Activated CD8-positive, alpha-beta memory T cell treated with anti-CD3 and anti-CD28 coated beads for 48 hours (primary cell): ENCODE measurements around the gene NAT10.

Experiments
- DNase-seq, 3 experiments: peaks; one replicate each; pipeline ENCODE4 v3.0.0-alpha.2; 2020; ENCODE audit warnings: low read depth in 2 of 3, low spot score in 2 of 3

The NAT10 gene

GRCh38 chr11:34105957-34106504 is 602 bp downstream of the NAT10 start:
- DNase-seq = no peak

GRCh38 chr11:34111722-34112270 is 6.4 kb downstream of the NAT10 start:
- no peak for DNase-seq

- DNase-seq = no peak
These were observed 8.6 kb downstream of the NAT10 start for GRCh38 chr11:34114014-34114413.

- DNase-seq = no peak
These were observed 9.0 kb downstream of the NAT10 start for GRCh38 chr11:34114471-34114870.

GRCh38 chr11:34120651-34121050 is 15.2 kb downstream of the NAT10 start:
- DNase-seq = no peak

GRCh38 chr11:34124885-34125668 is 19.6 kb downstream of the NAT10 start:
- DNase-seq = no peak

- no peak for DNase-seq
These were observed 21.8 kb downstream of the NAT10 start for GRCh38 chr11:34126959-34127848.

- no peak for DNase-seq
These were observed 23.4 kb downstream of the NAT10 start for GRCh38 chr11:34128824-34129223.

- no peak for DNase-seq
These were observed 27.0 kb downstream of the NAT10 start for GRCh38 chr11:34132261-34132965.

- no peak for DNase-seq
These were observed 29.3 kb downstream of the NAT10 start for GRCh38 chr11:34134765-34135164.

GRCh38 chr11:34135439-34135838 is 30.0 kb downstream of the NAT10 start:
- no peak for DNase-seq

GRCh38 chr11:34136420-34136819 is 31.0 kb downstream of the NAT10 start:
- no peak for DNase-seq

- no peak for DNase-seq
These were observed 33.9 kb downstream of the NAT10 start for GRCh38 chr11:34139346-34139745.

- DNase-seq = no peak
These were observed 34.7 kb downstream of the NAT10 start for GRCh38 chr11:34140149-34140548.

- no peak for DNase-seq
These were observed 37.6 kb downstream of the NAT10 start for GRCh38 chr11:34143048-34143447.

- no peak for DNase-seq
These were observed 39.6 kb downstream of the NAT10 start for GRCh38 chr11:34145073-34145472.

- no peak for DNase-seq
These were observed 40.5 kb downstream of the NAT10 start for GRCh38 chr11:34145847-34146381.

GRCh38 chr11:34146411-34146810 is 41.0 kb downstream of the NAT10 start:
- no peak for DNase-seq

- DNase-seq = no peak
These were observed 41.4 kb downstream of the NAT10 start for GRCh38 chr11:34146866-34147265.

GRCh38 chr11:34147581-34147980 is 42.2 kb downstream of the NAT10 start:
- no peak for DNase-seq
